KMS-11 (cell line): ENCODE measurements around the gene KMT2A.

ENCODE experiments used
- H2AFZ ChIP-seq: fragments of 200-600 bp; sonication (generic); 2 replicates; pipeline ENCODE4 v1.6.1; 2016; ENCODE audit warnings: antibody characterized with exemption, mixed run types, low read depth
- H3K27ac ChIP-seq: fragments of 200-600 bp; sonication (generic); 2 replicates; pipeline ENCODE4 v1.6.1; 2016; ENCODE audit warnings: mild to moderate bottlenecking, mixed run types
- H3K27me3 ChIP-seq: fragments of 200-600 bp; sonication (generic); 2 replicates; pipeline ENCODE4 v1.6.1; 2017; ENCODE audit warnings: mild to moderate bottlenecking, low read depth, mixed run types, moderate library complexity; ENCODE audit not compliant: insufficient read depth
- H3K36me3 ChIP-seq: fragments of 200-600 bp; sonication (generic); 2 replicates; pipeline ENCODE4 v1.6.1; 2017; ENCODE audit warnings: mild to moderate bottlenecking, mixed run types; ENCODE audit not compliant: insufficient read depth
- H3K4me1 ChIP-seq: fragments of 200-600 bp; sonication (generic); 2 replicates; pipeline ENCODE4 v1.6.1; 2016; ENCODE audit warnings: mild to moderate bottlenecking, low read depth, mixed run types; ENCODE audit not compliant: poor library complexity, severe bottlenecking
- H3K4me2 ChIP-seq: fragments of 200-600 bp; sonication (generic); 2 replicates; pipeline ENCODE4 v1.7.0; 2016; ENCODE audit warnings: mild to moderate bottlenecking, mixed run types
- H3K4me3 ChIP-seq: fragments of 200-600 bp; sonication (generic); IDR thresholded peaks from 2 replicates; pipeline ENCODE4 v1.6.1; 2017; ENCODE audit warnings: low read depth, low read length, mixed read lengths; ENCODE audit not compliant: insufficient read depth
- H3K79me2 ChIP-seq: fragments of 200-600 bp; sonication (generic); 2 replicates; pipeline ENCODE4 v1.6.1; 2016; ENCODE audit warnings: low read depth, mixed run types; ENCODE audit not compliant: insufficient read depth
- H3K9ac ChIP-seq: fragments of 200-600 bp; sonication (generic); 2 replicates; pipeline ENCODE4 v1.6.1; 2016; ENCODE audit warnings: mild to moderate bottlenecking, mixed run types
- H4K20me1 ChIP-seq: fragments of 200-600 bp; sonication (generic); 2 replicates; pipeline ENCODE4 v1.6.1; 2016; ENCODE audit warnings: mild to moderate bottlenecking, mixed run types; ENCODE audit not compliant: insufficient read depth
- CTCF ChIP-seq: fragments of 200-600 bp; sonication (generic); conservative IDR thresholded peaks from 2 replicates; pipeline ENCODE4 v1.6.1; 2017; ENCODE audit warnings: low read depth, mild to moderate bottlenecking, antibody characterized with exemption, low read length, moderate library complexity, mixed read lengths

Gene KMT2A

GRCh38 chr11:118497831-118498230 is 61.5 kb downstream of the KMT2A start:
- H3K36me3 ChIP-seq, result no peaks in the 10 kb centered on the region
- TF ChIP-seq CTCF, result no peak
- no peaks in the 10 kb centered on the region for H3K79me2 ChIP-seq
- no peaks in the 10 kb centered on the region for H3K27me3 ChIP-seq
- no peak overlapping the region for H3K4me2 ChIP-seq
- H3K4me3 ChIP-seq, result no peak overlapping the region
- H3K4me1 ChIP-seq, result no peaks in the 10 kb centered on the region
- no peaks in the 10 kb centered on the region for H4K20me1 ChIP-seq
- H3K9ac ChIP-seq, result no peak overlapping the region
- H2AFZ ChIP-seq, result no peak overlapping the region
- no peak overlapping the region for H3K27ac ChIP-seq

GRCh38 chr11:118503216-118503615 is 66.9 kb downstream of the KMT2A start:
- Histone ChIP-seq H3K9ac (no peak overlapping the region), H3K27me3 (no peaks in the 10 kb centered on the region), H2AFZ (no peak overlapping the region), H3K36me3 (peaks cover 3% of the 10 kb centered on the region; the same call in 1 of the 2 replicates), H3K4me1 (no peaks in the 10 kb centered on the region), H3K4me3 (no peak overlapping the region), H3K27ac (no peak overlapping the region), H4K20me1 (no peaks in the 10 kb centered on the region), H3K79me2 (no peaks in the 10 kb centered on the region), H3K4me2 (no peak overlapping the region)
- no peak for TF ChIP-seq CTCF

- Histone ChIP-seq H3K4me3 (no peak overlapping the region), H3K4me1 (no peaks in the 10 kb centered on the region), H3K4me2 (no peak overlapping the region), H3K79me2 (no peaks in the 10 kb centered on the region), H3K9ac (no peak overlapping the region), H2AFZ (no peak overlapping the region), H3K27ac (no peak overlapping the region), H4K20me1 (no peaks in the 10 kb centered on the region), H3K36me3 (peaks cover 3% of the 10 kb centered on the region; the same call in 1 of the 2 replicates), H3K27me3 (no peaks in the 10 kb centered on the region)
- TF ChIP-seq CTCF, result no peak
Observed at GRCh38 chr11:118511601-118512000, 75.3 kb downstream of the KMT2A start.

GRCh38 chr11:118514103-118514502 is 77.8 kb downstream of the KMT2A start:
- Histone ChIP-seq H3K9ac (no peak overlapping the region), H2AFZ (no peak overlapping the region), H3K27me3 (no peaks in the 10 kb centered on the region), H3K4me3 (no peak overlapping the region), H3K4me1 (no peaks in the 10 kb centered on the region), H3K4me2 (no peak overlapping the region), H3K36me3 (no peaks in the 10 kb centered on the region), H4K20me1 (no peaks in the 10 kb centered on the region), H3K79me2 (no peaks in the 10 kb centered on the region), H3K27ac (no peak overlapping the region)
- TF ChIP-seq CTCF, result no peak

- no peak overlapping the region for H2AFZ ChIP-seq
- no peak overlapping the region for H3K4me3 ChIP-seq
- H4K20me1 ChIP-seq, result no peaks in the 10 kb centered on the region
- H3K4me2 ChIP-seq, result no peak overlapping the region
- H3K27ac ChIP-seq, result no peak overlapping the region
- no peaks in the 10 kb centered on the region for H3K27me3 ChIP-seq
- TF ChIP-seq CTCF, result no peak
- H3K9ac ChIP-seq, result no peak overlapping the region
- no peaks in the 10 kb centered on the region for H3K4me1 ChIP-seq
- no peaks in the 10 kb centered on the region for H3K79me2 ChIP-seq
- H3K36me3 ChIP-seq, result no peaks in the 10 kb centered on the region
Observed at GRCh38 chr11:118519549-118519948, 83.3 kb downstream of the KMT2A start.
